Nephron progenitor cell (in vitro differentiated cells): Measurements from ENCODE around the gene OR6S1.
A peak's percentile ranks its signal among the peaks of the same experiment; 100 is the strongest.

Experiments used
- DNase-seq: peaks from one replicate; pipeline ENCODE4 v3.0.0; 2021
- H3K27ac Mint-ChIP-seq: 2 replicates; pipeline ENCODE4 v1.8.0; 2021; ENCODE audit warnings: mild to moderate bottlenecking, moderate library complexity, mixed read lengths
- H3K27me3 Mint-ChIP-seq: 2 replicates; pipeline ENCODE4 v1.8.0; 2021; ENCODE audit warnings: mild to moderate bottlenecking, low read depth, mixed read lengths; ENCODE audit not compliant: poor library complexity
- H3K36me3 Mint-ChIP-seq: 2 replicates; pipeline ENCODE4 v1.8.0; 2021; ENCODE audit warnings: low read depth, mixed read lengths
- H3K4me1 Mint-ChIP-seq: 2 replicates; pipeline ENCODE4 v1.8.0; 2021; ENCODE audit warnings: mixed read lengths
- H3K4me3 Mint-ChIP-seq: 2 replicates; pipeline ENCODE4 v1.8.0; 2021; ENCODE audit warnings: mild to moderate bottlenecking, moderate library complexity, mixed read lengths
- H3K9me3 Mint-ChIP-seq: 2 replicates; pipeline ENCODE4 v1.8.0; 2021; ENCODE audit warnings: mild to moderate bottlenecking, moderate library complexity, mixed read lengths
- TF ChIP-seq, protein P1 (sequence below): fragments of 200-600 bp; sonication (generic); IDR thresholded peaks from 2 replicates; pipeline ENCODE4 v1.5.0; 2021; ENCODE audit warnings: antibody characterized with exemption

OR6S1 gene

DNA sequence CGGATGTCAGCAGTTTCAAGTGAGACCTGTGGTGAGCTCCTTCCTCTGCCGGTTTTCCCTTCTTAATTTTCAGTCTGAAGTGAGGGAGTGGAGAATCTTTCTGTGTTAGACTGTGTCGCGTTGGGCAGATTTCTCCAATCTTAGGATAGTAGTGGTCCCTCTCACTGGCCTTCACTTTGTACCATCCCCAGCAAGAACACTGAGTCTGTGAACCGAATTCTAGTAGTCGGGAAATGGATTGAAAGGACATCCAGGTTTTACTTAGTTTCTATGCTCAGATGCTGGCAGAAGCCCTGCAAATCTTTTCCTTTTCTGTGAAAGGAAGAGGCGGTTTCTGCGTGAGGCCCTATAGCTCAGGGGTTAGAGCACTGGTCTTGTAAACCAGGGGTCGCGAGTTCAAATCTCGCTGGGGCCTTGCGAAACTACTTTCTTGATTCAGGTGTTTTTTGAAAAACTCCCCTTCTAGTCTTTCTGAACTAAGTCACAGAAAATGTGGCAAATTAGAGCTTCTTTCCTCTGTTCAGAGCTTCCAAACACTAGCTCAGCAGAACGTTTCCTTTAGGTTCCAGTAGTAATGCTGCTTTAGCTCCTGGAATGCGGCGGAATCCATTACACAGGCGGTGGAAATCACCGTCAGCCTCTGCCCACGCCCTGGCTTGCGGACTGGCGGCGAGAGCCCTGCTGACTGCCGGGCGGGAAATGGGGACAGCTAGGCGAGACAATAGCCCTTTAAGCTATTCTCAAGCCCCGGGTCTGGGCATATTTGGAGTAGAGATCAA lies 40.0 kb upstream of the OR6S1 start:
- Mint-ChIP-seq H3K27me3 (peaks cover 15% of the 10 kb centered on the region), H3K4me3 (no peak overlapping the region), H3K4me1 (peaks cover 25% of the 10 kb centered on the region)

DNA sequence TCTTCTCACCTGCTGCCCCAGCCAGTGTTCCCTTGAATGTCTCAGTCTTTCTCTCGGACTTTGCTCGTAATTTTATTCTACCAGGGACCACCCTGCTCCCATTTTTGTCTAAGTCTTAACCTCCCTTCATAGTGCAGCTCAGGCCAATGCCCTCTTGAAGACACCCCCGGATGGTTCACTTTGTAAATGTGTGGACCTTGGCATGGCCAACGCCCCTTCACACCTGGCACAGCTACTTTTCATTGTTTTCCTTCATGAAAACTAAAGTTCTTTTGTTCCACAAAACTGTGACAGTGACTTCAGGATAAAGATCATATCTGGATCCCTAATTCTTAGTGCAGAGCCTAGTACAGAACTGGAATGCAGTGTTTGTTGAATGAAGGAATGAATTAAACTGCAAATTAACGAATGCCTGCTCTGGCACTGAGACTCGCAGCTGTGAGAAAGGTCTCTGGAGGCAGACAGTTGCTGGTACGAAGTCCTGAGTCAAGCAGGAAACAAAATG lies 39.4 kb upstream of the OR6S1 start:
- TF ChIP-seq, protein P1, sequence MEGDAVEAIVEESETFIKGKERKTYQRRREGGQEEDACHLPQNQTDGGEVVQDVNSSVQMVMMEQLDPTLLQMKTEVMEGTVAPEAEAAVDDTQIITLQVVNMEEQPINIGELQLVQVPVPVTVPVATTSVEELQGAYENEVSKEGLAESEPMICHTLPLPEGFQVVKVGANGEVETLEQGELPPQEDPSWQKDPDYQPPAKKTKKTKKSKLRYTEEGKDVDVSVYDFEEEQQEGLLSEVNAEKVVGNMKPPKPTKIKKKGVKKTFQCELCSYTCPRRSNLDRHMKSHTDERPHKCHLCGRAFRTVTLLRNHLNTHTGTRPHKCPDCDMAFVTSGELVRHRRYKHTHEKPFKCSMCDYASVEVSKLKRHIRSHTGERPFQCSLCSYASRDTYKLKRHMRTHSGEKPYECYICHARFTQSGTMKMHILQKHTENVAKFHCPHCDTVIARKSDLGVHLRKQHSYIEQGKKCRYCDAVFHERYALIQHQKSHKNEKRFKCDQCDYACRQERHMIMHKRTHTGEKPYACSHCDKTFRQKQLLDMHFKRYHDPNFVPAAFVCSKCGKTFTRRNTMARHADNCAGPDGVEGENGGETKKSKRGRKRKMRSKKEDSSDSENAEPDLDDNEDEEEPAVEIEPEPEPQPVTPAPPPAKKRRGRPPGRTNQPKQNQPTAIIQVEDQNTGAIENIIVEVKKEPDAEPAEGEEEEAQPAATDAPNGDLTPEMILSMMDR, result no peak

More for the DNA sequence above, 40.0 kb upstream of the OR6S1 start:
- Mint-ChIP-seq H3K9me3 (no peaks in the 10 kb centered on the region), H3K27ac (peak overlapping the region; percentile 36), H3K36me3 (no peaks in the 10 kb centered on the region)
- TF ChIP-seq, protein P1, result no peak
- DNase-seq, result peak; percentile 86

DNA sequence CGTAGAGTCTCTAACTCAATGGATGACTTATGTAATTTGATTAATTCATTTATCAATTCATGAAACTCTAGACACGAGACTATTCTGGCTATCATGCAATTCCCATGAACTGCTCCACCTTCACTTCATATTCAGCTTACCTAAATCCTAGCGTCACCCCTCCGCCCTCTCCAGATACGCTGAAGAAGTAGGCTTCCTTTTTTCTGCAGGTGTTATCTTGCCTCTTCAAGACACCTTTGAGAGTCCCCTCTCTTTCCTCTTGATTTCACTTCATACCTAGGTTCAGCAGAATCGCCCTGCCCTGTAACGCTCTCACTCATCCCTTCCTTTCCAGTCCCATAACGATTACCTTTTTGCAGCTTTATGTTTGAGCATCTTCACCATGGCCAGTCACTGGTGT lies 38.9 kb upstream of the OR6S1 start:
- peaks cover 25% of the 10 kb centered on the region for H3K4me1 Mint-ChIP-seq
- TF ChIP-seq, protein P1, result no peak
- peaks cover 26% of the 10 kb centered on the region for H3K27me3 Mint-ChIP-seq
- H3K9me3 Mint-ChIP-seq, result no peaks in the 10 kb centered on the region
- H3K27ac Mint-ChIP-seq, result no peak overlapping the region
- no peak overlapping the region for H3K4me3 Mint-ChIP-seq
- no peaks in the 10 kb centered on the region for H3K36me3 Mint-ChIP-seq
- DNase-seq, result no peak

More for the DNA sequence above, 39.4 kb upstream of the OR6S1 start:
- H3K36me3 Mint-ChIP-seq, result no peaks in the 10 kb centered on the region
- no peak overlapping the region for H3K4me3 Mint-ChIP-seq
- H3K4me1 Mint-ChIP-seq, result peaks cover 25% of the 10 kb centered on the region
- peaks cover 22% of the 10 kb centered on the region for H3K27me3 Mint-ChIP-seq
- H3K27ac Mint-ChIP-seq, result no peak overlapping the region
- no peaks in the 10 kb centered on the region for H3K9me3 Mint-ChIP-seq
- no peak for DNase-seq

DNA sequence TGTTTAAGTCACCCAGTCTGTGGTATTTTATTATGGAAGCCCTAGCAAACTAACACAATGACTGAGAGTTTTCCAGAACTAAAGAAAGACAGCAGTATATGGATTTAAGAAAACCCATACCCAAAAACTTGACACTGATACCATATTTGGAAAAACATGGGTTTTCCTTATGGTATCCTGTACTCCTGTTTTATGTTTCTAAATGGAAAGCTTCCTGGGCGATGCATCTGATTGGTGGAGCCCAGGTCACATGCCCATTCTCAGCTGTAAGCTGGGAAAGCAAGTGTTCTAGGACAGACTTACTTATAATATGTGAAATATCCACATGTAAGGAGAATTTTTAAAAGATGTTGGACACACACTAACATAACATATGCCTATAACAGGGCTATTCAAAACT lies 38.4 kb upstream of the OR6S1 start:
- Mint-ChIP-seq H3K27ac (no peak overlapping the region), H3K27me3 (peaks cover 24% of the 10 kb centered on the region), H3K9me3 (no peaks in the 10 kb centered on the region), H3K4me3 (no peak overlapping the region), H3K36me3 (no peaks in the 10 kb centered on the region), H3K4me1 (peaks cover 20% of the 10 kb centered on the region)
- TF ChIP-seq, protein P1, result no peak
- peak; percentile 44 for DNase-seq

DNA sequence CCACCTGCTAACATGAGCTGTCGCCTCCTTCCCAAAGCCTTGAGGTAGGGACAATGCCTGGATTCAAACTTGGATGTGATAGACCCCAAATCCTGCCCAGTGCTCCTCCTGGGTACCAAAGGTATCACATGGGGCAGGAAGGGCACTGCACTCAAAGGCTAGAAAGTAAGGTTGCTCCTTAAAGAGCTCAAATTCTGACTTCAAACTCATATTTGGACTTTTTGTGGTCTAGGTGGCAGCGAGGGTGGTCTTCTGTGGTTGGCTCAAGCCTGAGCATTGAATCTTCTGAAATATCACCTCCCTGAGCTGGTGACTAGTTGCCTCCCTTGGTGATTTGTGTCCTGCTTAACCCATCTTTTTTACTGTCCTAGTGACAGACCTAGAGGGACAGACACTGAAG lies 34.6 kb upstream of the OR6S1 start:
- Mint-ChIP-seq H3K27me3 (peaks cover 22% of the 10 kb centered on the region), H3K36me3 (no peaks in the 10 kb centered on the region), H3K4me1 (peaks cover 17% of the 10 kb centered on the region), H3K4me3 (no peak overlapping the region), H3K9me3 (no peaks in the 10 kb centered on the region), H3K27ac (no peak overlapping the region)
- TF ChIP-seq, protein P1, result no peak
- DNase-seq, result no peak

DNA sequence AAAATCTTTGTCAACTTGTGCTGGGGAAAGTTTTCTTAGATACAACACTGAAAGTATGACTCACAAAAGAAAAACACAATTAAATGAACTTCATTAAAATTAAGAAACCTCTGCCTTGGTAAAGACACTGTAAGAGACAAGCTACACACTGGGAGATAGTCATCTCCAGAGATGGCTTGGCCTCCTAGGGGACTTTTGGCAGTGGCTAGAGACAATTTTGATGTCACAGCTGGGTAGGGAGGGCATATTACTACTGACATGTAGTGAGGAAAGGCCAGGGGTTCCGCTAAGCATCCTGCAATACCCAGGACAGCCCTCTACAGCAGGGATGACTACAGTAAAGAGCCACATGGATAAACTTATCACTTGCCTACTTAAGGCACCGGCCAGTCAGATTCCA lies 34.2 kb upstream of the OR6S1 start:
- Mint-ChIP-seq H3K27ac (no peak overlapping the region), H3K4me1 (peaks cover 13% of the 10 kb centered on the region), H3K36me3 (no peaks in the 10 kb centered on the region), H3K4me3 (no peak overlapping the region), H3K27me3 (peaks cover 22% of the 10 kb centered on the region), H3K9me3 (no peaks in the 10 kb centered on the region)
- TF ChIP-seq, protein P1, result no peak
- no peak for DNase-seq
